Urothelium cell line (cell line): ENCODE results near the gene C19orf25.

ENCODE experiments used
- DNase-seq: peaks from one replicate; pipeline ENCODE4 v3.0.0; 2011; ENCODE audit warnings: low spot score, mixed read lengths
- FAIRE-seq: peaks from 2 replicates; lab custom pipeline; 2011; peaks lifted over from hg19 to GRCh38; lab: Jason Lieb, UNC

C19orf25 gene

DNA sequence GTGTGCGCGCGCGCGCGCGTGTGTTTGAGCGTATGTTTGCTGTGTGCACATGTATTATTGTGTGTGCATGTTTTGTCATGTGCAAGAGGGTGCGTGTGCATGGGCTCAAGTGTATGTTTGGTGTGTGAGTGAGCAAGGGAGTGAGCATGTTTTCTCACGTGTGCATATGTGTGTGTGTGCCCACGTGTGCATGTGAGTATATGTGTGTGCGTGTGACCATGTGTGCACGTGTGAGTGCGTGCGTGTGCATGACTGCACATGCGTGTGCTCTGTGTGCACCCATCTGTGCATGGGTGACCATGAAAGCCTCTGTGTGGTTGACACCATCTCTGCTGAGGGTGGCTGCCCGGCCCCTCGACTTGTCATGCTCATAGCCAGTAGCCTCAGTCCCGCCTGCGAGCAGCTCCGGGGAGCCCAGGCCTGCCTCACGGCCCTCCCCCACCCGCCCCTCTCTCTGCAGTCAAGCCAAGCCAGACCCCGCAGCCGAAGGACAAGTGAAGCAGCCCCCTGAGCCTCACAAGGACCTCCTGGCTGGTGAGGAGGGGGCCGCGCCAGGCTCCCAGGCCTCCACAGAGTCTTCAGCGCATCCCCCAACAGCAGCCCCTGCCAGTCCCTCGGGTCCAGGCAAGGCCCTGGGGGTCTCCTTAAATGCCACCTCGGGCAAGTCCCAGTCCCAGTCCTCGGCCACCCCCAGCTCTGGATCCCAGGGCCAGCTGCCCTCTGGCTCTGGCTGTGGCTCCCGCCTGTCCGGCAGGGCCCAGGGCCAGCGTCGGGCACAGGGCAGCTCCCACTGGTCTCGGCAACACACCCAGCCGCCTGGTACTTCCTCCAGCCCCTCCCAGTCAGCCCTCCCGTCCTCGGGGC, 17.9 kb upstream of the C19orf25 start:
- FAIRE-seq (no peak), DNase-seq (no peak)

DNA sequence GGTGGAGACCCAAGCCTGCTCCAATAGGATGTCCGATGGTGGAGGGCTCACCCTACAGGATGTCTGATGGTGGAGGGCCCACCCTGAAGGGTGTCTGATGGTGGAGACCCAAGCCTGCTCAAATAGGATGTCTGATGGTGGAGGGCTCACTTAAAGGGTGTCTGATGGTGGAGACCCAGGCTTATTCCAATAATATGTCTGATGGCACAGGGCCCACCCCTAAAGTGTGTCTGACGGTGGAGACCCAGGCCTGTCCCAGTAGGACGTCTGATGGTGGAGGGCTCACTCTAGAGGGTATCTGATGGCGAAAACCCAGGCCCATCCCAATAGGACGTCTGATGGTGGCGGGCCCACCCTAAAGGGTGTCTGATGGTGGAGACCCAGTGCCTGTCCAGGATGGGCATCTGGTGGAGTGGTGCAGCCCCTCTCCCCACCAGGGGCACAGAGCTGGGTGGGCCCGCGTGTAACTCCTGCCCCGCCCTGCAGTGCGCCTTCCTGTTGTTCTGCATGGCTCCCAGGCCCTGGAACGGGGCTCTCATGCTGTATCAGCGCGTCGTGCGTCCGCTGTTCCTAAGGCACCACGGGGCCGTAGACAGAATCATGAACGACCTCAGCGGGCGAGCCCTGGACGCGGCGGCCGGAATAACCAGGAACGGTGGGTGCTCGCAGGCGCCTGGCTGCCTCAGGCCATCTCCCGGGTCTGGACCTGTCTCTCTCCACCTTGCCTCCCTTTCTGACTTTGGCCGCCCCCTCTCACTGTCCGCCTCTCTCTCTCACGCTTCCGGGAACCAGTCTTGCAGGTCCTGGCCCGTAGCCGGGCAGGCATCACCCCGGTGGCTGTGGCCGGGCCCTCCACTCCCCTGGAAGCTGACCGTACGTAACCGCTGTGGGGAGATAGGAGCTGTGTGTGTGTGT, 17.0 kb upstream of the C19orf25 start:
- DNase-seq (no peak), FAIRE-seq (no peak)

GRCh38 chr19:1495051-1495798, 16.2 kb upstream of the C19orf25 start:
- DNase-seq (no peak), FAIRE-seq (no peak)

GRCh38 chr19:1494115-1494815, 15.2 kb upstream of the C19orf25 start:
- DNase-seq (no peak), FAIRE-seq (no peak)

DNA sequence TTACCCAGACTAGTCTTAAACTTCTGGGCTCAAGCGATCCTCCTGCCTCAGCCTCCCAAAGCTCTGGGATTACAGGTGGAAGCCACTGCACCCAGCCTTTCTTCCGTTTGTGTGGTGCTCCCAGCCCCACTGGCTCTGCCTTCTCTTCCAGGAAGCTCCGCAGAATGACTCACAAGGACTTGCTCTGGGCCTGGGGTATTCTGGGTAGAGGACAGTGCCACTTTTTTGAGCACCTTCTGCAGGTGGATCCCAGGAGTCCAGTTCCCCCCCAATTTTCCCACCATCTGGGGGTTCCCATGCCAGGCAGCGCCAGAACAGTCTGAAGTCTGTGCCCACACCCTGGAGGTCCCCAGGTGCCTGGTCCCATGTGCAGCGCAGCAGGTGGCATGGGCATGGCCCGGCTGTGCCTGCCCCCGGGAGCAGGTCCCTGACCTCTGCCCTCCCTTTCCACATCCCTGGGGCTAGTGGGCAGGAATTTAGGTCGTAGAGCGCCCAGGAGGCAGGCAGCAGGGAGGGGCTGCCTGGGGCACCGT, 13.5 kb upstream of the C19orf25 start:
- DNase-seq (no peak), FAIRE-seq (no peak)

DNA sequence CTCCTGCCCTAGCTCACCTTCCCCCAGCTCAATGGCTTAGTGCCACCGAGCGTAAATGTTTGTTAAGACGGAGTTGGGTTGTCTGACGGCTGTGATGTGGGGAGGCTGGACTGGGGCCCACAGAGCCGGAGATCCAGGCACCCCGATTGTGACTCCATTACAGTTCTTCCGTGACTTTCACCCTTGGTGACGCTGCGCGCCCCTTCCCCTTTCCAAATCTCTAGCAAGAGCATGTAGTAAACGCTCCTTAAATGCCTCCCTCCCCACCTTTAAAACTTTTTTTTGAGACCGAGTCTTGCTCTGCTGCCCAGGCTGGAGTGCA, 12.8 kb upstream of the C19orf25 start:
- DNase-seq (no peak), FAIRE-seq (no peak)

DNA sequence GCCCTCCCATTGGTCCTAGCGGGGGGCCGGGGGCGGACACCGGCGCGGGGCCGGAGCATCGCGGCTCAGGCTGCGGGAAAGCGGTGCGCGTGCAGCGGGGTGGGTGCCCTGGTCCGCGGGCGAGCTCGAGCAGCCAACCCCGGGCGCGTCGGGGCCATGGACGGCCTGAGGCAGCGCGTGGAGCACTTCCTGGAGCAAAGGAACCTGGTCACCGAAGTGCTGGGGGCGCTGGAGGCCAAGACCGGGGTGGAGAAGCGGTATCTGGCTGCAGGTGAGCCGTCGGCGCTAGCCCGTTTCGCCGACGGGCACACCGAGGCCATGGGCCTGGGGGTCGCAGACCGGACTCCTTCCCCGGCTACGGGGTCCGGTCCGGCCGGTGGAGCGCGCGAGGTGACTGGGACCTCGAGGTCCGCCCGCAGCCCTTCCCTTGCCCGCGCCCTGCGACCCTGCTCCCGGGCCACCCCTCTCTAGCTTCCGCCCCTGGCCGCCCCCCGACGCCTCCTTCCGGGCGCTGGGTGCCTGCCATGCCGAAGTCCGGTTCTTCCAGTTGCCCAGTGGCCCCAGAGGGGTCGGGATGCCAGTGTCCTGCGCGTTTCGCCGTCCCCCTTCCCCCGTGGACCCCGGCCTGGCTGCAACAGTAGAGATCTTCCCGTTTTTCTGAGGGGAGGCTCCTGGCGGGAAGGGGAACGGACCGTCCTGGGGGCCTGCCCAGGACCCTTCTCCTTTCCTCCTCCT, 12.3 kb upstream of the C19orf25 start, which contains the start of gene REEP6:
TSS of gene REEP6 (plus strand) at position 68 of the 735 bp plus-strand sequence. CDS start at position 157, 89 bp downstream.
- no peak for DNase-seq
- FAIRE-seq: no peak

DNA sequence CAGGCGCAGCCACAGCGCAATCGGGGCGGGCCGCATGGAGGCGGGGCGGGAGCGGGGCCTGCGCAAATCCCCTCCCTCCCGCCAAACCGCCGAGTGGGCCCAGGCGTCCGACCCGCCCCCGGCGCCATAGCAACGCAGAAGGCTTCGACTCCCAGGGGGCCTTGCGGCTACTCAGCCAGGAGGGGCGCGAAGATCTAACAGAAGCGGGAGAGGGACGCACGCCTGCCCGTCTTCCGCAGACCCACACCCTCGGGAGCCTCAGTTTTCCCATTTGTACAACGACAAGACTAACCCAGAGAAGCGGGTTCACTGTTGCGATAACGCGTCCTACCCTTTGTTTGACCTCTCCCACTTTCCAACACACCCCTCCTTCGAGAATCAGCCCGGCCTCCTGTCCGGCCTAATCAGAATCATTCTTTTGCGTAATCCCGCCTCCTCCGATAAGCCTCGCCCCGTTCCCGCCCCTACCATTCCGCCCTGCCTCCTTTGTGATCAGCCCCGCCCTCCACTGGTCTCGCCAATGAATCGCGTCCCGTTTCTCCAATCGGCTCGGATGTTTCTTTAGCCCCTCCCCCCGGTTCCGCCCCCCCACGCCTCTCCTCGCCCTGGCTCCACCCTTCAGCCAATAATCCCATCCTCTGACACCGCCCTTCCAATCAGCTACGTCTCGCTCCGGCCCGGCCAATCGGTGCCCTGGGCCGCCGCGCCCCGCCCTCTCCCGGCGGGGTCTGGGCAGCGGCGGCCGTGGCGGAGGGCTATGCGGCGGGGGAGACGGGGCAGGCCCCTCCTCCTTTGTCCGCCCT, 11.5 kb upstream of the C19orf25 start, which contains the start of gene PCSK4:
TSS of gene PCSK4 (minus strand) at position 40 of the 803 bp plus-strand sequence. CDS start at position 36, 4 bp downstream.
- FAIRE-seq: peak; percentile 84

DNA sequence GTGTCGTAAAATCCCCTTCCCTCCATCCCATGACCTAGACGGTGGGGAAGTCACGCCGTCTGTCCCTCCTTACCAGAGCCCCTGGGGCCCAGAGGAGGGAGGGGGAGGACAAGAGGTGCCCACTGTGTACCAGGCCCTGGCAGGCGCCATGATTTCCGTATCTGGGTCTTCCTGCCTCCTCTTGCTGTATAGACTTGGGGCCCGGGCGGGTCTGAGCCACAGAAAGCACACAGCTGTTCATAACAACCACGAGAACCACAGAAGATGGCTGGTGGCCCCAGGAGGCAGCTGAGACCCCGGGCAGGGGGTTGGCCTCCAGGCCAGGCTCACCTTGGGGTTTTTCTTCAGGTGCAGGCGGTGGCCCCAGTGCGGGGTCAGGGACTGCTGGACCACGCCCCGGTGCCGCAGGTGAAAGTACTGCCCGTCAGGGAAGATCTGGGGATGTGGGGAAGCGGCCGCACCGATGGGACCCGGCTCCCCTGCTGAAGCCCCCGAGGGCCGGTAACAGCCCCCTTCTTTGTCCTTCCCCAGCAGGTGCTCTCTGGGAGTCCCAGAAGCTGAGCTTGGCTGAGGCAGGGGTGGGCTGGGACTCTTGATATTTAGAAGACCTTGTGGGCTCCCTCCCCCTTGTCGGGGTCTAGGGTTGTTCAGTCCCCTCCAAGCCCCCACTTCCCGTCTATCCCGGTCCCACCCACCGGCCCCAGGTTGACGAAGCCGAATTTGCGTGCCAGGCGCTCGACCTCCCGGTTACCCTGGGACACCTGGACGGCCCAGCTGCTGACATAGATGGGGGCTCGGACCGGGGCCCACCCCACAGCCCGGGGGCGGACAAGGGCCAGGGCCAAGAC, 10.7 kb upstream of the C19orf25 start:
- FAIRE-seq (no peak), DNase-seq (no peak)

More for the DNA sequence above, 11.5 kb upstream of the C19orf25 start, which contains the start of gene PCSK4:
- DNase-seq: peak; percentile 94

- FAIRE-seq (no peak), DNase-seq (no peak)
Observed at GRCh38 chr19:1488282-1488601, 9.2 kb upstream of the C19orf25 start.

GRCh38 chr19:1487576-1488281, 8.7 kb upstream of the C19orf25 start:
- DNase-seq: no peak
- FAIRE-seq: no peak

DNA sequence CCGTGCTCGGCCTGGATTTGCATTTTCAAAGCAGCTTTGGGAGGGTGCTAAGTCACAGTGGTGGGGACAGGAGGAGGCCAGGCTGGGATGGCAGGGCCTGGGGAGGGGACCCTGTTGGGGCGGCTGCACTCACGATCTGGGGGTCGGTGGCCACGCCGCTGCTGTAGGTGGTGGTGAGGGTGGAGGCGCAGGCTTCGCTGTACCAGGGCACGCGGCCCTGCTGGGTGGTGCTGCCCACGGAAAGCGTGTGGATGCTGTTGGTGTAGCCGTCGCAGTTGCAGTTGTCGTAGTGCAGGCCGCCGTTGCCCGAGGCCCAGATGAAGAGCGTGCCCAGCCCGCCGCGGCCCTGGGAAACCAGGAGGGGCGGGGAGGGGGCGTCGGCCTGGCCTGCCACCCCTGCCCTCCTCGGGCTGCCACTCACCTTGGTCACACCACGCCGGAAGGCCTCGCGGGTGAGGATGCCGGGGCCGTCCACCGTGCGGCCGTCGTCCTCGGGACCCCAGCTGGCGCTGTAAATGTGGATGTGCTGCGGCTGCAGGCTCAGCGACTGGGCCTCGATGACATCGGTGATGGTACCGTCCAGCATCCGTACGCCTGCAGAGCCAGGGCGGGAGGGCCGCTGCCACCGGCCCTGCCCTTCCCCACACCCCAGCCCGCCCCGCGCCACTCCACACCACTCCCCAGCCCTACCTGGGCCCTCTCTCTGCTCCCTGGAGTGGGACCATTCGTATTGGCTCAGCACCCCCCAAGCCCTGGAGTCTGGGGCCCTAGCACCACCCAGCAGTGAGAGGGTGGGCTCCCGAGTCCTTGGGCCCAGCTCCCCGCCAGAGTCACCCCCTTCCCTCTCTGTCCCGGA, 7.9 kb upstream of the C19orf25 start:
- FAIRE-seq (no peak), DNase-seq (no peak)

DNA sequence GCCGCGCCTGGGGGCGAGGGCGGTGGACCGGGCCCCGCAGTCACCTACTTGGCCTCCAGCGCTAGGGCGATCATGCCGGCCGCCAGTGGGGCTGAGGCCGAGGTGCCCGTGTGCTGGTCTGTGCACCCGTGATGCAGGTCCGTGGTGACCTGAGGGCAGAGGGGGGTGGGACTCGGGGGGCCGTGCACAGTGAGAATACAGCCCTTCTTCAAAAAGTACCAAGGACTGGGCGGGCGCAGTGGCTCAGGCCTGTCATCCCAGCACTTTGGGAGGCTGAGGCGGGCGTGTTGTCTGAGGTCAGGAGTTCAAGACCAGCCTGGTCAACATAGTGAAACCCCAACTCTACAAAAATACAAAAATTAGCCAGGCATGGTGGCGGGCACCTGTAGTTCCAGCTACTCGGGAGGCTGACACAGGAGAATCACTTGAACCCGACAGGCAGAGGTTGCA, 5.0 kb upstream of the C19orf25 start:
- FAIRE-seq: no peak
- DNase-seq: no peak

DNA sequence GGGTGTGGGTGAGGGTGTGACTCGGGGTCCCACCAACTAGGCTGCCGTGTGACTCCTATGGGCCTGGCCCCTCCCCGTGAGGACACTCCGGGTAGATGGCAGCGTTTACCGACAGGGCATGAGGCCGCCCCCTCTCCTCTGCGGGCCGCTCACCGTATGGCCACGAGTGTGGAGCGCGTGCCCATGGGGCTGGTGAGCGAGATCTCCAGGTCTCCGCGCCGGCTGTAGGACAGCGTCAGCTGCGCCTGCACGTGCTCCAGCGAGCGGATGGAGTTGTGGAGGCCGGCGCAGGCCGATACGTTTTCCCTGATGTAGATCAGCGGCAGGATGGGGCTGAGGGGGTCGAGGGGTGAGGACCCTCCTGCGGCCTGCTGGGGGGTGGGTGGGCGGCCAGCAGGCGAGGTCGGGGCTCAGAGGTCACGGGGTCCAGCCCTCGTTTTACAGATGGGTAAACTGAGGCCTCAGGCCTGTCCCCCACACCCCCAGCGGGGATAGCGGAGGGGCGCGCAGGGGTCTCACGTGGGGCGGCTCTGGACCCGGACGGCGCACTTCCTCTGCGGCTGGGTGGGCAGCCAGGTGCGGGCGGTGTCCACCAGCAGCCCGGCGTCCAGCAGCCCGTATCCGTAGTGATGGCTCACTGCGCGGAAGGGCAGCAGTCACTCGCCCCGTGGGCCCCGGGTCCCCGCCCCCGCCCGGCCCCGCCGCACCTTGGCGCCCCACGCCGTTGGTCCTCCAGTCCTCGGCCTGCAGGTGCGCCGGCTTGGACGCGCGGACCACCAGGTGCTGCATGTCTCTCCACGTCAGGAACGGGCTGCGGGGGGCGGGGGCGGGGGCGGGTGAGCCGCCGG, 4.3 kb upstream of the C19orf25 start:
- no peak for DNase-seq
- FAIRE-seq: no peak
